Liver (tissue), 9 donors: ENCODE data around the gene ZNF618. TPM values are rescaled to one million over a fixed set of nuclear protein-coding genes. Genes with fewer than 3 reads are reported as not detected.

ENCODE experiments used
- DNase-seq: peaks from one replicate; pipeline ENCODE4 v3.0.0-alpha.2; 2017; ENCODE audit warnings: low spot score
- H3K27ac ChIP-seq, 2 donors: one replicate each; pipeline ENCODE4 v1.7.0; 2013; ENCODE audit warnings: inconsistent platforms in 2 of 2, low read length in 2 of 2, control low read depth in 1 of 2, low read depth in 1 of 2, mild to moderate bottlenecking in 1 of 2
- H3K27me3 ChIP-seq, 4 donors: one replicate each; pipeline versions ENCODE4 v1.6.1 to v1.7.0; 2013; ENCODE audit warnings: low read length in 3 of 4, inconsistent platforms in 1 of 4, mild to moderate bottlenecking in 1 of 4, moderate library complexity in 1 of 4; ENCODE audit not compliant: control insufficient read depth in 4 of 4, insufficient read depth in 4 of 4
- H3K36me3 ChIP-seq, 4 donors: one replicate each; pipeline versions ENCODE4 v1.6.1 to v1.7.0; 2013; ENCODE audit warnings: low read length in 3 of 4, mild to moderate bottlenecking in 3 of 4, low read depth in 1 of 4, moderate library complexity in 1 of 4; ENCODE audit not compliant: control insufficient read depth in 4 of 4, insufficient read depth in 3 of 4
- H3K4me1 ChIP-seq, 4 donors: one replicate each; pipeline versions ENCODE4 v1.6.1 to v1.7.0; 2013; ENCODE audit warnings: low read length in 3 of 4, mild to moderate bottlenecking in 3 of 4, moderate library complexity in 1 of 4; ENCODE audit not compliant: control insufficient read depth in 4 of 4, insufficient read depth in 4 of 4
- H3K4me3 ChIP-seq, 3 donors: one replicate each; pipeline versions ENCODE4 v1.6.1 to v1.7.0; 2013; ENCODE audit warnings: low read length in 3 of 3, control low read depth in 1 of 3, low read depth in 1 of 3, mild to moderate bottlenecking in 1 of 3
- H3K9ac ChIP-seq, 2 donors: one replicate each; pipeline ENCODE4 v1.7.0; 2013; ENCODE audit warnings: low read length in 2 of 2, mild to moderate bottlenecking in 2 of 2, moderate library complexity in 2 of 2, control low read depth in 1 of 2, low read depth in 1 of 2
- H3K9me3 ChIP-seq, 4 donors: one replicate each; pipeline versions ENCODE4 v1.6.1 to v1.7.0; 2013; ENCODE audit warnings: low read length in 3 of 4; ENCODE audit not compliant: control insufficient read depth in 4 of 4
- CTCF ChIP-seq: fragments of 150-350 bp; IDR thresholded peaks from 2 replicates; pipeline ENCODE4 v1.5.1; 2017; ENCODE audit warnings: improper control_type of control experiment, low read depth, low read length; ENCODE audit not compliant: missing input control
- FOXA2 ChIP-seq: IDR thresholded peaks from 2 replicates; pipeline ENCODE4 v1.6.1; 2016; ENCODE audit warnings: antibody characterized with exemption
- GABPA ChIP-seq, 2 donors: IDR thresholded peaks in 1 of 2; conservative IDR thresholded peaks in 1 of 2; 2 replicates each; pipeline ENCODE4 v1.6.1; 2016; ENCODE audit warnings: antibody characterized with exemption in 2 of 2, mild to moderate bottlenecking in 1 of 2, moderate library complexity in 1 of 2
- JUND ChIP-seq, 2 donors: IDR thresholded peaks; 2 replicates each; pipeline ENCODE4 v1.6.1; 2016; ENCODE audit warnings: antibody characterized with exemption in 2 of 2
- MAX ChIP-seq: IDR thresholded peaks from 2 replicates; pipeline ENCODE4 v1.6.1; 2016; ENCODE audit warnings: antibody characterized with exemption
- RAD21 ChIP-seq, 2 donors: IDR thresholded peaks; 2 replicates each; pipeline ENCODE4 v1.6.1; 2016; ENCODE audit warnings: antibody characterized with exemption in 2 of 2, mild to moderate bottlenecking in 2 of 2
- RXRA ChIP-seq, 2 donors: IDR thresholded peaks; 2 replicates each; pipeline ENCODE4 v1.6.1; 2017 to 2018; ENCODE audit warnings: antibody characterized with exemption in 2 of 2, mild to moderate bottlenecking in 1 of 2
- SP1 ChIP-seq: IDR thresholded peaks from 2 replicates; pipeline ENCODE4 v1.6.1; 2018; ENCODE audit warnings: antibody characterized with exemption, mild to moderate bottlenecking
- ZBTB33 ChIP-seq: IDR thresholded peaks from 2 replicates; pipeline ENCODE4 v1.6.1; 2016; ENCODE audit warnings: antibody characterized with exemption
- WGBS: extraction: QIAGEN DNeasy Blood & Tissue Kit; methylation state at CpG from one replicate; pipeline ENCODE4 v1.1.7; 2013; 5-methylcytosine and 5-hydroxymethylcytosine counted together
- polyA plus RNA-seq, 2 donors: library from polyadenylated mRNA; stranded (reverse) in 1 of 2; unstranded in 1 of 2; fragments of 200-250 nt in 1 of 2; fragments of >200 nt in 1 of 2; fragmentation: Nextera tagmentation in 1 of 2; extraction: Ambion mirVana in 1 of 2; gene quantifications; one replicate each; pipeline versions ENCODE4 v1.2.1 to v1.2.3, GENCODE V29; 2013 to 2015
- total RNA-seq, 2 donors: library from RNA; depleted of rRNA; stranded (reverse); fragments of >200 nt; gene quantifications; one replicate each; pipeline ENCODE4 v1.2.3, GENCODE V29; 2014
- TF ChIP-seq, protein P1 (sequence below): IDR thresholded peaks from 2 replicates; pipeline ENCODE4 v1.6.1; 2016; ENCODE audit warnings: antibody characterized with exemption
- donor health status: healthy.
- donor health status: healthy.
- donor health status: healthy.
- donor health status: healthy.
- donor health status: healthy.

ZNF618 gene
- total and polyA plus RNA-seq, 4 donors, result 2.2 to 6.5 (median 3.7) TPM

- Histone ChIP-seq H3K9me3 (peaks cover 0 to 4% (median 0%) of the 10 kb centered on the region in 4 donors), H3K36me3 (peaks cover 0 to 4% (median 2%) of the 10 kb centered on the region in 4 donors), H3K4me3 (peak within 1 kb of the TSS in 2 of 3 donors; percentile 59 to 64), H3K27me3 (peaks cover 0 to 2% (median 0%) of the 10 kb centered on the region in 4 donors), H3K4me1 (peaks cover 9 to 29% (median 21%) of the 10 kb centered on the region in 4 donors), H3K27ac (peak within 1 kb of the TSS in 1 of 2 donors; percentile 13), H3K9ac (no peak within 1 kb of the TSS)
- 12% methylated on average over 32 of the region's 32 CpGs for WGBS
- peak; percentile 70 for DNase-seq
- TF ChIP-seq RAD21 (IDR thresholded peaks at IDR 0.05) (peak in 1 of 2 donors; percentile 14), ZBTB33 (no peak), RXRA (IDR thresholded peaks at IDR 0.05) (peak in 1 of 2 donors; percentile 15), GABPA (IDR thresholded peaks at IDR 0.05 in 1 of 2, conservative IDR thresholded peaks at IDR 0.05 in 1 of 2) (no peak), FOXA2 (no peak), SP1 (peak; percentile 34), MAX (no peak)
- TF ChIP-seq, protein P1, sequence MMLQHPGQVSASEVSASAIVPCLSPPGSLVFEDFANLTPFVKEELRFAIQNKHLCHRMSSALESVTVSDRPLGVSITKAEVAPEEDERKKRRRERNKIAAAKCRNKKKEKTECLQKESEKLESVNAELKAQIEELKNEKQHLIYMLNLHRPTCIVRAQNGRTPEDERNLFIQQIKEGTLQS, result no peak
These were observed 223.0 kb downstream of the ZNF618 start, which contains the start of gene KIF12 for GRCh38 chr9:114098936-114099668. KIF12 (minus strand) TSS chr9:114099292; CDS start chr9:114099276, 16 bp downstream.

DNA sequence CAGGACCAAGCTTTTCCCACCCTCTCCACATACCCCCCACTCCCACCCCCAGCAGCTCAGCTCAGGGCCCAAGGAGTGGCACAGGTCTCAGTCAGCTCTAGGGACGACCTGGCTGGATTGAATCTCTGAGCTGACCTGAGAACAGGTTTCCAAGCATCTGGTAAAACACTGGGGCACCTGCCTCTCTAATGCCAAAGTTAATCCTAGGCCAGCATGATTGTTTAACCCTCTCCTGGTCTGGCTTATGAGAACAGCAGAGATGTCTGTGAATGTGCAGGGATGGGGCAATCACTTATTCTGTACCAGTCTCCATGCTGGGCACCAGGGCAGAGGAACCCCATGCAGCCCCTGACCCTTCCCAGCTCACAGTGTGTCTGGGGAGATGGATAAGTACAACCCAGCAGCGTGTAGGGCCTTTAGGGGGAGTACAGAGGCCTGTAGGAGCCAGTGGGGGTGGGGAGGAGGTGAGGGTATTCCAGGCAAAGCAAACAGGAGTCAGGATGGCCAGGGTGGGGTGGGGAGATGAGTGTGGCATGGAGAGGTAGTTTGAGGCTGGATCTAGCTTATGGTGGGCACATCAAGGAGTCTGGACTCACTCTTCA lies 223.7 kb downstream of the ZNF618 start:
- TF ChIP-seq ZBTB33 (no peak), RAD21 (IDR thresholded peaks at IDR 0.05) (no peak), JUND (IDR thresholded peaks at IDR 0.05) (no peak), CTCF (no peak), GABPA (IDR thresholded peaks at IDR 0.05 in 1 of 2, conservative IDR thresholded peaks at IDR 0.05 in 1 of 2) (no peak)
- H3K4me3 ChIP-seq, result no peak overlapping the region
- H3K4me1 ChIP-seq, result peaks cover 9 to 29% (median 21%) of the 10 kb centered on the region in 4 donors
- DNase-seq, result no peak
- no peak overlapping the region for H3K9ac ChIP-seq
- peaks cover 0 to 3% (median 0%) of the 10 kb centered on the region in 4 donors for H3K36me3 ChIP-seq
- peaks cover 0 to 2% (median 0%) of the 10 kb centered on the region in 4 donors for H3K27me3 ChIP-seq
- 52% methylated on average over 2 of the region's 2 CpGs for WGBS
- H3K9me3 ChIP-seq, result peaks cover 0 to 4% (median 0%) of the 10 kb centered on the region in 4 donors
- peak overlapping the region in 1 of 2 donors; percentile 13 for H3K27ac ChIP-seq
